GM23248 (cell line): ENCODE data around the gene ABCF2.

ENCODE experiments used
- EZH2 ChIP-seq: fragments of 200-600 bp; sonication (generic); IDR thresholded peaks from 2 replicates; pipeline ENCODE4 v1.6.1; 2018; ENCODE audit warnings: antibody characterized with exemption, mild to moderate bottlenecking; ENCODE audit not compliant: insufficient read depth, poor library complexity, severe bottlenecking
- EZH2phosphoT487 ChIP-seq: fragments of 200-600 bp; sonication (generic); IDR thresholded peaks from 2 replicates; pipeline ENCODE4 v1.6.1; 2018; ENCODE audit warnings: antibody characterized with exemption, moderate library complexity, mild to moderate bottlenecking, low read depth; ENCODE audit not compliant: insufficient read depth

DNA sequence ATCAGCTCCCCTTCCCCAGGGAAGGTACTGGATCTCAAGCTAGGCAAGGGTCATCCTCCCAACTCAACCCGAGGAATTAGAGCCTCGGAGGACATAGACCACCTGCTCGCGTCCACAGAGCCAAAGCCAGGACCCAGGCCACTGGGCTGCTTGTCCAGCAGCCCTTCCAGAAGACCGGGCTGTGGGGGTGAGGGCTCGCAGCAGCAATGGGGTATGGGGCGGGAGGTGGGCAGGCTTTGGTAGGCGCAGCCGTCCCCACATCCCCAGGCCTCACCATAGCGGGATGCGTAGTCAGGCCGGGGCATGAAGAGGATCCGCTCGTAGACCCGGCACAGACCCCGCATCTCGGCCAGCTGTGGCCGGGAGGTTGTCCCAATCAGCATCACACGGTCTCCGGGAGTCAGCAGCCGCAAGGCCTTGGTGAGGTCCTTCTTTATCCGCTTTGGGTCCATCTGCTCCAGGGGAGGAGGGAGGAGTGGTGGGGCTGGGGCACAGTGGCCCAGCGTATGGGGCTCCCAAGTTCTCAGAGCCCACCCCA lies 34.9 kb downstream of the ABCF2 start:
- TF ChIP-seq EZH2 (no peak), EZH2phosphoT487 (no peak)
